T-helper 2 cell treated with Interferon-gamma antibody and Interleukin-4, amounts not matched to agents 5 μg/mL and 100 μg/mL, for 36 hours (primary cell): ENCODE measurements around the gene IQCK.
"Not testable (repeated sequence)": the region's sequence is repeated elsewhere in the genome, so short reads cannot be mapped to it uniquely, and the experiment has no call there.

Source experiments
- DNase-seq: peaks from one replicate; pipeline ENCODE4 v3.0.0; 2021; ENCODE audit warnings: low spot score
- H3K27ac Mint-ChIP-seq: one replicate; pipeline ENCODE4 v1.8.0; 2021; ENCODE audit warnings: mild to moderate bottlenecking, mixed read lengths
- H3K27me3 Mint-ChIP-seq: one replicate; pipeline ENCODE4 v1.8.0; 2021; ENCODE audit warnings: low read depth, mixed read lengths
- H3K36me3 Mint-ChIP-seq: one replicate; pipeline ENCODE4 v1.8.0; 2021; ENCODE audit warnings: low read depth, mixed read lengths
- H3K4me1 Mint-ChIP-seq: one replicate; pipeline ENCODE4 v1.8.0; 2021; ENCODE audit warnings: low read depth, mixed read lengths
- H3K4me3 Mint-ChIP-seq: one replicate; pipeline ENCODE4 v1.8.0; 2022; ENCODE audit warnings: mild to moderate bottlenecking, moderate library complexity, mixed read lengths
- H3K9me3 Mint-ChIP-seq: one replicate; pipeline ENCODE4 v1.8.0; 2021; ENCODE audit warnings: mixed read lengths

The IQCK gene

GRCh38 chr16:19771040-19771439, 53.0 kb downstream of the IQCK start:
- no peaks in the 10 kb centered on the region for H3K27me3 Mint-ChIP-seq
- H3K9me3 Mint-ChIP-seq, result no peaks in the 10 kb centered on the region
- H3K36me3 Mint-ChIP-seq, result no peaks in the 10 kb centered on the region
- no peaks in the 10 kb centered on the region for H3K4me1 Mint-ChIP-seq
- DNase-seq, result no peak
- no peak overlapping the region for H3K4me3 Mint-ChIP-seq
- no peak overlapping the region for H3K27ac Mint-ChIP-seq

GRCh38 chr16:19771796-19772195, 53.7 kb downstream of the IQCK start:
- Mint-ChIP-seq H3K9me3 (no peaks in the 10 kb centered on the region), H3K27me3 (no peaks in the 10 kb centered on the region), H3K4me1 (no peaks in the 10 kb centered on the region), H3K27ac (no peak overlapping the region), H3K36me3 (no peaks in the 10 kb centered on the region), H3K4me3 (no peak overlapping the region)
- DNase-seq, result no peak

GRCh38 chr16:19774024-19774423, 56.0 kb downstream of the IQCK start:
- no peak overlapping the region for H3K4me3 Mint-ChIP-seq
- no peaks in the 10 kb centered on the region for H3K36me3 Mint-ChIP-seq
- no peak overlapping the region for H3K27ac Mint-ChIP-seq
- no peaks in the 10 kb centered on the region for H3K27me3 Mint-ChIP-seq
- no peak for DNase-seq
- H3K4me1 Mint-ChIP-seq, result no peaks in the 10 kb centered on the region
- H3K9me3 Mint-ChIP-seq, result no peaks in the 10 kb centered on the region

GRCh38 chr16:19776147-19776546, 58.1 kb downstream of the IQCK start:
- Mint-ChIP-seq H3K9me3 (no peaks in the 10 kb centered on the region), H3K36me3 (no peaks in the 10 kb centered on the region), H3K27me3 (no peaks in the 10 kb centered on the region), H3K4me3 (no peak overlapping the region), H3K4me1 (no peaks in the 10 kb centered on the region), H3K27ac (no peak overlapping the region)
- DNase-seq, result no peak

GRCh38 chr16:19776565-19776964, 58.5 kb downstream of the IQCK start:
- H3K36me3 Mint-ChIP-seq, result no peaks in the 10 kb centered on the region
- H3K4me3 Mint-ChIP-seq, result no peak overlapping the region
- H3K9me3 Mint-ChIP-seq, result no peaks in the 10 kb centered on the region
- no peak for DNase-seq
- no peak overlapping the region for H3K27ac Mint-ChIP-seq
- H3K27me3 Mint-ChIP-seq, result no peaks in the 10 kb centered on the region
- no peaks in the 10 kb centered on the region for H3K4me1 Mint-ChIP-seq

DNA sequence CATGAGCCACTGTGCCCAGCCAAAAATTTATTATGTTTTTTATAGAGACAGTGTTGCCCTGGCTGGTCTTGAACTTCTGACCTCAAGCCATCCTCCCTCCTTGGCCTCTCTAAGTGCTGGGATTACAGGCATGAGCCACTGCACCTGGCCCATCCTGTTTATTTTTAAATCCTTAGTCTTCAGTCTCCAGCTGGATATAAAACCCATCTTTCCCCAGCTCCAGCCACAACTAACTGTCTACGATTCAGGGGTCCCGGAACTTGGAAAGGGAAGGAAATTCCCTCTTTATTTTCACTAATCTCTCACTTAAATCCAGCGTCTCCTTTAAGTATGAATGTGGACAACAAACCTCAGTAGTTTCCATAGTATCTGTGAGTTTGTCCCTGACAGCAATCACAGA, 62.2 kb downstream of the IQCK start:
- Mint-ChIP-seq H3K9me3 (no peaks in the 10 kb centered on the region), H3K36me3 (no peaks in the 10 kb centered on the region), H3K27me3 (no peaks in the 10 kb centered on the region), H3K4me1 (no peaks in the 10 kb centered on the region), H3K27ac (no peak overlapping the region), H3K4me3 (no peak overlapping the region)
- DNase-seq, result no peak

DNA sequence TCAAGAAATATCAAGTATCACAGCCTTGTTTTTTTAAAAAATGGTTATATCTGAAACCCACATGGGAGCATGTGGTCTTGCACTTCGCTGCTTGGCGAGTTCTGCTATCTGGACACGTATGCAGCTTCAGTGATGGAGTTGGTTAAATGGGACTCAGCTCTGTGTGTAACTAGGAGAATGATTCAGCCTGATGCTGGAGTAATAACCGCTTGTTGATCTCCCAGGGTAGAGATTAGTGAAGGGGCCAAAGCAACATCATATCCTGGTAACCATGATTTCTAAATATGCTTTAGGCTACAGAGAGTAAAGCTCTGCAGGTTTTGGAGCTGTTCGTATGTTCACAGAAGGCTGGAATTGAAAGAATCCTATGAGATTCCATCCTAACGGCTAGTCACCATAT, 63.2 kb downstream of the IQCK start:
- Mint-ChIP-seq H3K4me1 (no peaks in the 10 kb centered on the region), H3K36me3 (no peaks in the 10 kb centered on the region), H3K9me3 (no peaks in the 10 kb centered on the region), H3K27ac (no peak overlapping the region), H3K27me3 (no peaks in the 10 kb centered on the region), H3K4me3 (no peak overlapping the region)
- no peak for DNase-seq

- H3K4me1 Mint-ChIP-seq, result no peaks in the 10 kb centered on the region
- no peaks in the 10 kb centered on the region for H3K27me3 Mint-ChIP-seq
- H3K36me3 Mint-ChIP-seq, result no peaks in the 10 kb centered on the region
- H3K27ac Mint-ChIP-seq, result no peak overlapping the region
- H3K9me3 Mint-ChIP-seq, result no peaks in the 10 kb centered on the region
- no peak overlapping the region for H3K4me3 Mint-ChIP-seq
- no peak for DNase-seq
Observed at GRCh38 chr16:19783363-19784182, 65.5 kb downstream of the IQCK start.

GRCh38 chr16:19784183-19784736, 66.2 kb downstream of the IQCK start:
- Mint-ChIP-seq H3K36me3 (no peaks in the 10 kb centered on the region), H3K9me3 (no peaks in the 10 kb centered on the region), H3K27me3 (no peaks in the 10 kb centered on the region), H3K4me3 (no peak overlapping the region), H3K27ac (no peak overlapping the region), H3K4me1 (no peaks in the 10 kb centered on the region)
- DNase-seq, result no peak

- no peaks in the 10 kb centered on the region for H3K27me3 Mint-ChIP-seq
- no peaks in the 10 kb centered on the region for H3K9me3 Mint-ChIP-seq
- H3K27ac Mint-ChIP-seq, result no peak overlapping the region
- no peaks in the 10 kb centered on the region for H3K4me1 Mint-ChIP-seq
- no peak for DNase-seq
- no peak overlapping the region for H3K4me3 Mint-ChIP-seq
- H3K36me3 Mint-ChIP-seq, result no peaks in the 10 kb centered on the region
Observed at GRCh38 chr16:19785081-19785480, 67.0 kb downstream of the IQCK start.

DNA sequence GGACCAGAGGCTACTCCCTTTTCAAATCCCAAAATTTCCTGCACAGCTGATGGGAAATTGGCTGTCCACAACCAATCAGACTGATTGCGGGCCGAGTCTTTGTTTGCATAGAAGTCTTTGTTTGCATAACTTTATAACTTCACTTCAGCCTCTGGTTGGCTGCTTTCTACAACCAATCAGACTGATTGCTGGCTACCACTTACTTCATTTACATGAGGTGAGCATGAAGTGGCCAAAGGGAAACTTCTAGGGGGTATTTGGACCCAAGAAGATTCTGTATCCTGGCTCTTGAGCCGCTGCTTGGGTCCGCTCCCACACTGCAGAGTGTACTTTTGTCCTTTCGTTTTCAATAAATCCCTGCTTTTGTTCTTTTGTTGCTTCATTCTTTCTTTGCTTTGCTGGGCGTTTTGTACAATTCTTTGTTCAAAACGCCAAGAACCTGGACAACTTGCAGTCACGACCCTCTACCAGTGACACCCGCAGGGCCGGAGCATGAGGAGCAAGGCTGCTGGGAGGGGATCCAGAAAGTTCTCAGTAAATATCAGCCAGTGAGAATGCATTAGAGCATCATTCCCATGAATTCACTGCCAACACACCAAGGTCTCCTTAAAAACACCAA, 67.5 kb downstream of the IQCK start:
- Mint-ChIP-seq H3K36me3 (no peaks in the 10 kb centered on the region), H3K27me3 (no peaks in the 10 kb centered on the region), H3K9me3 (no peaks in the 10 kb centered on the region), H3K4me3 (no peak overlapping the region), H3K27ac (no peak overlapping the region), H3K4me1 (no peaks in the 10 kb centered on the region)
- DNase-seq, result no peak

DNA sequence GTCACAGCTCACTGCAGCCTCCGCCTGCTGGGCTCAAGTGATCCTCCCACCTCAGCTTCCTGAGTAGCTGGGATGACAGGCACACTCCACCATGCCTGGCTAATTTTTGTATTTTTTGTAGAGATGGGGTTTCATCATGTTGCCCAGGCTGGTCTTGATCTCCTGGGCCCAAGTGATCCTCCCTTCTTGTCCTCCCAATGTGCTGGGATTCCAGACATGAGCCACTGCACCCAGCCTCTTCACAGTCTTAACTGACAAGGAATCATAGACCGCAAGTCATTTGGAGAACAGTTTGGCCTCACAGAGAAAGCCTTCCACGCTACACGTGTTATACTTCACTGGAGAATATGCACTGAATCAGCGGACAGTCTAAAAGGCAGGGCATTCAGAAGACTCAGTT, 83.3 kb downstream of the IQCK start:
- H3K27me3 Mint-ChIP-seq, H3K4me1 Mint-ChIP-seq, DNase-seq, H3K4me3 Mint-ChIP-seq, H3K27ac Mint-ChIP-seq: not testable (repeated sequence)
- Mint-ChIP-seq H3K9me3 (peaks cover 14% of the 10 kb centered on the region), H3K36me3 (peaks cover 11% of the 10 kb centered on the region)

- H3K27ac Mint-ChIP-seq, H3K4me1 Mint-ChIP-seq, DNase-seq, H3K27me3 Mint-ChIP-seq, H3K4me3 Mint-ChIP-seq: not testable (repeated sequence)
- Mint-ChIP-seq H3K9me3 (peaks cover 14% of the 10 kb centered on the region), H3K36me3 (peaks cover 11% of the 10 kb centered on the region)
Observed at GRCh38 chr16:19801824-19802223, 83.8 kb downstream of the IQCK start.

GRCh38 chr16:19802612-19803011, 84.5 kb downstream of the IQCK start:
- no peak for DNase-seq
- Mint-ChIP-seq H3K4me3 (no peak overlapping the region), H3K4me1 (peaks cover 9% of the 10 kb centered on the region), H3K36me3 (peaks cover 11% of the 10 kb centered on the region), H3K27ac (no peak overlapping the region), H3K27me3 (no peaks in the 10 kb centered on the region), H3K9me3 (peaks cover 14% of the 10 kb centered on the region)
